ENCODE measurements around the gene CDKN3. TPM values are rescaled to one million over a fixed set of nuclear protein-coding genes. Genes with fewer than 3 reads are reported as not detected.

The CDKN3 gene
- total and polyA plus RNA-seq, 8 donors: 1.8 to 20.8 (median 6.2) TPM; not detected in 2

- no peak overlapping the region for H3K27ac ChIP-seq
- no peaks in the 10 kb centered on the region for H3K27me3 ChIP-seq
- H3K4me3 ChIP-seq: no peak overlapping the region
- H3K36me3 ChIP-seq: peaks cover 0 to 17% (median 7%) of the 10 kb centered on the region in 4 donors
- intact Hi-C loops (cut with DNase I; ENCODE audit: low total_unique reads): no loop called here
- DNase-seq: peak in 1 of 2 donors; percentile 69
- WGBS, 5 donors: 43 to 52% (median 50%) methylated on average over 7 of the region's 7 CpGs
- H3K9me3 ChIP-seq: no peaks in the 10 kb centered on the region
- peaks cover 0 to 6% (median 0%) of the 10 kb centered on the region in 4 donors for H3K4me1 ChIP-seq
- peak in 3 of 7 experiments; percentile 29 to 49 (median 34) for TF ChIP-seq CTCF (IDR thresholded peaks at IDR 0.05)
- no peak for TF ChIP-seq POLR2AphosphoS5 (IDR thresholded peaks at IDR 0.05)
These were observed 23.8 kb downstream of the CDKN3 start for GRCh38 chr14:54420478-54421142.

GRCh38 chr14:54423991-54424390, 27.2 kb downstream of the CDKN3 start:
- H3K4me3 ChIP-seq: no peak overlapping the region
- H3K4me1 ChIP-seq: peaks cover 0 to 6% (median 0%) of the 10 kb centered on the region in 4 donors
- no peak overlapping the region for H3K27ac ChIP-seq
- DNase-seq: no peak
- intact Hi-C loops (cut with DNase I; ENCODE audit: low total_unique reads): no loop called here
- H3K36me3 ChIP-seq: peaks cover 13 to 51% (median 39%) of the 10 kb centered on the region in 4 donors
- TF ChIP-seq POLR2AphosphoS5 (IDR thresholded peaks at IDR 0.05) (no peak), POLR2A (IDR thresholded peaks at IDR 0.05) (no peak), EP300 (IDR thresholded peaks at IDR 0.05) (no peak), CTCF (IDR thresholded peaks at IDR 0.05) (no peak)
- H3K9me3 ChIP-seq: no peaks in the 10 kb centered on the region
- H3K27me3 ChIP-seq: no peaks in the 10 kb centered on the region

GRCh38 chr14:54424479-54424901, 27.7 kb downstream of the CDKN3 start:
- 42 to 69% (median 52%) methylated on average over 4 of the region's 4 CpGs for WGBS, 5 donors
- Histone ChIP-seq H3K36me3 (peaks cover 17 to 56% (median 44%) of the 10 kb centered on the region in 4 donors), H3K27me3 (no peaks in the 10 kb centered on the region), H3K4me1 (peaks cover 0 to 6% (median 0%) of the 10 kb centered on the region in 4 donors), H3K9me3 (no peaks in the 10 kb centered on the region), H3K27ac (no peak overlapping the region), H3K4me3 (no peak overlapping the region)
- no peak for DNase-seq
- TF ChIP-seq CTCF (IDR thresholded peaks at IDR 0.05) (no peak), POLR2A (IDR thresholded peaks at IDR 0.05) (no peak), EP300 (IDR thresholded peaks at IDR 0.05) (no peak), POLR2AphosphoS5 (IDR thresholded peaks at IDR 0.05) (no peak)
- intact Hi-C loops (cut with DNase I; ENCODE audit: low total_unique reads): no loop called here

GRCh38 chr14:54425068-54425467, 28.3 kb downstream of the CDKN3 start:
- peaks cover 19 to 62% (median 50%) of the 10 kb centered on the region in 4 donors for H3K36me3 ChIP-seq
- H3K9me3 ChIP-seq: no peaks in the 10 kb centered on the region
- no peak overlapping the region for H3K4me3 ChIP-seq
- no peaks in the 10 kb centered on the region for H3K27me3 ChIP-seq
- intact Hi-C loops (cut with DNase I; ENCODE audit: low total_unique reads): no loop called here
- no peak overlapping the region for H3K27ac ChIP-seq
- no peak for DNase-seq
- H3K4me1 ChIP-seq: peaks cover 0 to 6% (median 0%) of the 10 kb centered on the region in 4 donors
- 70 to 81% (median 77%) methylated on average over 2 of the region's 2 CpGs for WGBS, 5 donors
- TF ChIP-seq POLR2AphosphoS5 (IDR thresholded peaks at IDR 0.05): no peak
- TF ChIP-seq POLR2A (IDR thresholded peaks at IDR 0.05): no peak
- TF ChIP-seq EP300 (IDR thresholded peaks at IDR 0.05): no peak
- TF ChIP-seq CTCF (IDR thresholded peaks at IDR 0.05): no peak

Measured in stomach (tissue), 9 donors.